Hepatic stellate cell (primary cell): Measurements from ENCODE around the gene MYBPH.

Experiments used
- DNase-seq: peaks from one replicate; pipeline ENCODE4 v3.0.0; 2011; ENCODE audit warnings: low spot score

The MYBPH gene

GRCh38 chr1:203178821-203179666 lies 3.4 kb upstream of the MYBPH start:
- DNase-seq = no peak

- DNase-seq = no peak
Observed at GRCh38 chr1:203178083-203178482, 2.5 kb upstream of the MYBPH start.

- peak; percentile 90 for DNase-seq
Observed at GRCh38 chr1:203177470-203178039, 1.9 kb upstream of the MYBPH start.

GRCh38 chr1:203177036-203177405 lies 1.4 kb upstream of the MYBPH start:
- DNase-seq = no peak

GRCh38 chr1:203176273-203177035 lies 828 bp upstream of the MYBPH start:
- DNase-seq = no peak

DNA sequence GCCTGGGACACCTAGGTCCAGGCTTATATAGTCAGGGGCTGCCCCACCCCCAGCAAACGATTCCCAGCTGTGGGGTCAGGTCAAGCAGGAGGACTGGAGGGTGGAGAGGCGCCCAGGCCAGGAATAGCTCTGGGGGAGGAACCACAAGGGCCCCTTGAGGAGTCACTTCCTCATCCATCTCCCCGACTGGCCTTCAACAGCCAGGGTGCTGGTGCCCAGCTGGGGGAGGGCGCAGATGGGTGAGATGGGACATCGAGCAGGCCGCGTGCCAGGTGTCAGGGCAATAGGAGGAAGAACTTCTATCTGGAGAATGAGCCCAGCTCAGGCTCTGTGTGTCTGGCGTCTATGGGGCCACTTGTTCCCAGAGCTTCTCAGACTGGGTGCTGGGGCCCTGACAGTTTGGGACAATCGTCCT lies 208 bp upstream of the MYBPH start:
- no peak for DNase-seq

- DNase-seq = no peak
Observed at GRCh38 chr1:203174324-203174985, 1.2 kb downstream of the MYBPH start.

GRCh38 chr1:203173566-203173965 lies 2.1 kb downstream of the MYBPH start:
- no peak for DNase-seq

DNA sequence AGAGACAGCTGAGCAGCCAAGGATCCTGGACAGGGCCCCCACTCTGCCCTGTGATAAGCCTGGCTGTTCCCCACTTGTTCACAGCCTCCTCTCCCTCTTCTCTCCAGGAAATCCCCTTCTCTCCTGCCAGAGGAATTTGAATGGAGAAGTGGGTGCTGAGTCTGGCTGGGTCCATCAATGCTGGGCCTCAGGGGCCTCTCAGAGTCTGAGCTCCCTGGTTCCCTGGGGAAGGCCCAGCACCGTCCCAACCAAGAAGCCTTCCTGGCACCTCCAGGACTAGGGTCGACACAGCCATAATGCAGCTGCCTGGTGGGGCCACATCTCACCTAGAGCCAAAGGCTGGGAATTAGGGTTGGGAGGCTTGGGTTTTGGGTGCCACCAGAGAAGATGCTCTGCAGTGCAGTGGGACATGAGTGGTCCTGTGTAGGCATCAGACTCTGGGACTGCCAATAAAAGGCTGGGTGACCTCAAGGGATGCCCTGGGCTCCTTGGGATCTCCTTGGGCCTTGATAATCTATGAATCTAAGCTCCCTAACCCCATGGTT lies 2.5 kb downstream of the MYBPH start:
- no peak for DNase-seq

GRCh38 chr1:203172184-203173010 lies 3.2 kb downstream of the MYBPH start:
- peak; percentile 80 for DNase-seq

GRCh38 chr1:203171341-203172183 lies 4.1 kb downstream of the MYBPH start:
- no peak for DNase-seq

DNA sequence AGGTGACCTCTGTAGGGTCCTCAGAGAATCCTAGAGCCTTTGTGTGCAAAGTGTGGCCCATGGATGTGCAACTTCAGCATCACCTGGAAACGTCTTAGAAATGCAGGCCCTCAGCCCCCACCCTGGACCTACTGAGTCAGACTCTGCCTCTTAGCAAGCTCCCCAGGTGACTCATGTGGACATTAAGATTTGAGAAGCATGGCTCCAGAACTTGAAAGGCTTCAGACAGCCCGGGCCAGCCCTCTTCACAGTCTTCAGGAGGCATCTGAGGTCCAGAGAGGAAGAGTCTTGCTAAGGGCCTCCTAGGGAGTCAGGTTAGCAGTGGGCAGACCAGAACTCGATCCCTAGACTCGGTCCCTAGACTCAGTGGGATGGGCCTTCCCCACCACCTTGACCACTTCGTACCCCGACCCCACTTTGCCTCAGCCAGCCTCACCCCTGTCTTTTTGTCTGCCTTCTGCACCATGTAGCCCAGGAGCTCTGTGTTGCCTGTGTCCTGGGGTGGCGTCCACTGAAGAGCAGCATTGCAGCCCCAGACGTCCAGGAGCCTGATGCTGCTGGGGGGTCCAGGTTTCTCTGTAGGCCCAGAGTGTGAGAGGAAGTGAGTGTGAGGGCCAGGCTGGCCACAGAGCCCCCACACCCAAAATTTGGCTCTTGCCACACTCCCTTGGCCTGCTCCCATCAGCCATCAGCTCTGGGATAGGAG lies 4.8 kb downstream of the MYBPH start:
- DNase-seq = no peak

DNA sequence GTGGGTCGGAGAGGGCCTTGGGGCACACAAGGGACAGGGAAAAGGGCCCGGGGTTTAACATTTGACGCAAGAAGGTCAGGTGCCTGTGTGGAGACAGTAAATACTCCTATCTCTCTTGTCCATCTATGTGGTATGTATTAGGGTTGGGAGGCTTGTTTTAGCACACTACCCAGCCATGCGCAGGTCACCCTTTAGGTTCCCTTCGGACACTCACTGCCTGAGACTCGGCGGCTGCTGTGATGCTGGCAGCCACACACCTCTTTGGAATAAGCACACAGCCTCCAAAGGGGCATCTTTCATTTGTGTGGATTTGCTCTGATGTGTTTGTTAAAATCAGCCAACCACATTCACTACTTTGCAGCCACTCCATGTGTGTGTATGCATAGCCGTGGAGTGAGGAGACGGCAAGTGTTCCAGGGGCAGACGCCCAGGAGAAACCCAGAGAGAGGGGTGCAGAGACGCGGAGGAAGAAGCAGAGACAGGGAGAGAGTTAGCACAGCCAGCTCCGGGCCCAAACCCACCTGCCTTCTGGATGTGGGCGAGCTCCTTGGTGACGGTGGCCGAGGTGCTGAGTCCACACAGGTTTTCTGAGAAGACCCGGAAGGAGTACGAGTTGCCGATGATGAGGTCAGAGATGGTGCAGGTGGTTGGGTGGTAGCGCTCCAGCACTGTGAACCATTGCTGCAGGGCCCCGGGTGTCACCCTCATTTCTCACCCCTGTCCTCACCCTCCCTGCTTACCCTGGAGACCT lies 5.7 kb downstream of the MYBPH start:
- DNase-seq = no peak

DNA sequence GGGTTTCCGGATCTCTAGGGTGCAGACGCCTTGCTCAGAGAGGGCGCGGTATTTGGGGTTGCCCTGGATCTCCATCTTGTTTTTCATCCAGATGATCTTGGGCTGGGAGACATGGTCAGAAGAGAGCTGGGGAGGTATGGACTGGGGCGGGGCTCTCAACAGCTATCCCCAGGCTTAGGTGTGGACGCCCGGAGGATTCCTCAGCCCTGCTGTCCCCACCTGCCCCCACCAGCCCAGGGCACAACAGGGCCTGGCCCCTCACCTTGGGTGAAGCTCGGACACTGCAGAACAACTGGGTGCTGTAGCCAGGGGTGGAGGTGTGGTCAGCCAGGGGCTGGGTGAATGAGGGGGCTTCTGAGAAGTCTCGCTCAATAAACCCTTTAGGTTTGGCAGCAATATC lies 6.6 kb downstream of the MYBPH start:
- DNase-seq = no peak

- DNase-seq = no peak
Observed at GRCh38 chr1:203168256-203168786, 7.3 kb downstream of the MYBPH start.

DNA sequence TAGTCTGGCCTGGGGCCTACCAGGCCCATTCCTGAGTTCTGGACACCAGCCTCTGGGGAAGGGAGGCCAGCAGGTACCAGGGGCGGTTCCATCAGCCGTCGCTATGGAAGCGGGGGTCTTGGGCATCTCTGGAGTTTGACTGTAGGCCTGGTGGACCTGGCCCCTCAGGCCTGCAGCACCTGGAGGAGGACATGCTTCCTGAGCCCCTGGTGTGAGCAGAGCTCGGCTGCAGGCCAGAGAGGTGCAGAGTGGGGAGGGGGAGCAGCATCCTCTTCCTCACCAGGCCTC lies 7.8 kb downstream of the MYBPH start:
- DNase-seq = no peak

DNA sequence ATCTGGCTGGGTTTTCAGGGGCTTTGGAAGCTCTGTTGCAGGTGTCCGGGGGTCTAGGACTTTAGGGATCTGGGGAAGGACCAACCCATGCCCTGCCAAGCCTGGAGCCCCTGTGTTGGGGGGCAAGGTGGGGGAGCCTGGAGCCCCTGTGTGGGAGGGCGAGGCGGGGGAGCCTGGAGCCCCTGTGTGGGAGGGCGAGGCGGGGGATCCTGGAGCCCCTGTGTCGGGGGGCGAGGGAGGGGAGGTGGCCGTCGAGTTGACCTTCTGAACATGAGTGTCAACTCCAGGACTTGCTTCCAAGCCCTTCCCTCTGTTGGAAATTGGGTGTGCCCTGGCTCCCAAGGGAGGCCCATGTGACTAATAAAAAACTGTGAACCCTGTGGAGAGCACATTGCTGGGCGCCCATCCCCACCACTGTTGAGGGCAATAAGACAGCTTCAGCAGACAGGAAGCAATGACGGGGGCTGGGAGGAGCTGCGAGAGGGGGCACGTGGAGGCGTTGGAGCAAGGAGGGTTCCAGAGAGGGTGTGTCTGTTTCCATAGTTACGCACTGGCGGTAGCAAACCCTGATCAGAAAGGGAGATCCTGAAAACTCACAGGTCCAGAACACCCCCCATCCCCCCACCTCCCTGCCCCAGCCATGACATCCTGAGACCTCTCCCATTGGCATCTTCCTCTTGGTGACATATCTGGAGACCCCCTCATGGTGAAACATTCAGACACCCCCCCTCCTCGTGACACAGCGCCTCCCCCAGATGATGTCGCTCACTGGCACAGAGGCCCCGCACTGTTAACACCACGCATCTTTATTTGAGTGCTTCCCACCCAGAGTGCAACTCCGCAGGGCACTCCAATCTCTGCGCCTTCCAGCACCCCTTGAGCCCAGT lies 8.4 kb downstream of the MYBPH start:
- no peak for DNase-seq
